ENCODE data around the gene KLHL40.

DNA sequence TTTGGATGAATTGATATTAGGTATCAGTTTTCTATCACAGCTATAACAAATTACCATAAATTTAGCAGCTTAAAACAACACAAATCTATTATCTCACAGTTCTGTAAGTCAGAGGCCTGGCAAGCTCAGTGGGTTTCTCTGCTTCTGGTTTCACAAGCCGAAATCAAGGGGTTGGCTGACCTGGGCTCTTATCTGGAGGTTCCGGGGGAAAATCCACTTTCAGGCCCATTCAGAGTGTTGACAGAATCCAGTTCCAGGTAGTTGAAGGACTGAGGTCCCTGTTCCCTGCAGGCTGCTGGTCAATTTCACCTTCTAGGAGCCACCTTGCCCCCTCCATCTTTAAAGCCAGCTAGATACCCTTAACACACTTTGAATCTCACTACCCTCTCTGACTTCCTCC lies 28.4 kb downstream of the KLHL40 start:
- TF ChIP-seq, protein P1, sequence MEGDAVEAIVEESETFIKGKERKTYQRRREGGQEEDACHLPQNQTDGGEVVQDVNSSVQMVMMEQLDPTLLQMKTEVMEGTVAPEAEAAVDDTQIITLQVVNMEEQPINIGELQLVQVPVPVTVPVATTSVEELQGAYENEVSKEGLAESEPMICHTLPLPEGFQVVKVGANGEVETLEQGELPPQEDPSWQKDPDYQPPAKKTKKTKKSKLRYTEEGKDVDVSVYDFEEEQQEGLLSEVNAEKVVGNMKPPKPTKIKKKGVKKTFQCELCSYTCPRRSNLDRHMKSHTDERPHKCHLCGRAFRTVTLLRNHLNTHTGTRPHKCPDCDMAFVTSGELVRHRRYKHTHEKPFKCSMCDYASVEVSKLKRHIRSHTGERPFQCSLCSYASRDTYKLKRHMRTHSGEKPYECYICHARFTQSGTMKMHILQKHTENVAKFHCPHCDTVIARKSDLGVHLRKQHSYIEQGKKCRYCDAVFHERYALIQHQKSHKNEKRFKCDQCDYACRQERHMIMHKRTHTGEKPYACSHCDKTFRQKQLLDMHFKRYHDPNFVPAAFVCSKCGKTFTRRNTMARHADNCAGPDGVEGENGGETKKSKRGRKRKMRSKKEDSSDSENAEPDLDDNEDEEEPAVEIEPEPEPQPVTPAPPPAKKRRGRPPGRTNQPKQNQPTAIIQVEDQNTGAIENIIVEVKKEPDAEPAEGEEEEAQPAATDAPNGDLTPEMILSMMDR (IDR thresholded peaks at IDR 0.05): no peak
- no peak for TF ChIP-seq EZH2 (IDR thresholded peaks at IDR 0.05; ENCODE audit: borderline replicate concordance, insufficient read depth, low read depth, low read length, poor library complexity, severe bottlenecking)

All from B cell (primary cell).